Esophagus muscularis mucosa (tissue), 4 donors: ENCODE results near the gene SNX11. TPM values are rescaled to one million over a fixed set of nuclear protein-coding genes. Genes with fewer than 3 reads are reported as not detected.
A peak's percentile ranks its signal among the peaks of the same experiment; 100 is the strongest.

Experiments
- DNase-seq: peaks from one replicate; pipeline ENCODE4 v3.0.0-alpha.2; 2017; ENCODE audit errors: extremely low spot score
- H3K27ac ChIP-seq, 4 donors: fragments of 200-600 bp; sonication (generic); replicated peaks in 1 of 4; 1 replicate in 3 of 4; 2 replicates in 1 of 4; pipeline ENCODE4 v1.5.1; 2016 to 2019; ENCODE audit warnings: mild to moderate bottlenecking in 1 of 4
- H3K27me3 ChIP-seq, 4 donors: fragments of 200-600 bp; sonication (generic); one replicate each; pipeline versions ENCODE4 v1.5.1 to v1.6.0; 2016 to 2019
- H3K36me3 ChIP-seq, 4 donors: fragments of 200-600 bp; sonication (generic); one replicate each; pipeline ENCODE4 v1.5.1; 2016 to 2019
- H3K4me1 ChIP-seq, 4 donors: fragments of 200-600 bp; sonication (generic); one replicate each; pipeline ENCODE4 v1.5.1; 2016 to 2019
- H3K4me3 ChIP-seq, 4 donors: fragments of 200-600 bp; sonication (generic); 1 replicate in 2 of 4; 2 replicates in 2 of 4; pipeline ENCODE4 v1.5.1; 2016 to 2019; ENCODE audit warnings: mild to moderate bottlenecking in 4 of 4, moderate library complexity in 1 of 4
- H3K9me3 ChIP-seq, 4 donors: fragments of 200-600 bp; sonication (generic); 1 replicate in 3 of 4; 2 replicates in 1 of 4; pipeline ENCODE4 v1.5.1; 2016 to 2019
- CTCF ChIP-seq, 3 experiments: fragments of 200-600 bp in 2 of 3; fragments of 450-650 bp in 1 of 3; sonication (generic) in 2 of 3; IDR thresholded peaks; one replicate each; pipeline ENCODE4 v1.5.1; 2017 to 2019; ENCODE audit warnings: antibody characterized with exemption in 3 of 3, mild to moderate bottlenecking in 2 of 3, moderate library complexity in 1 of 3
- EP300 ChIP-seq: sonication (generic); formaldehyde crosslinking; IDR thresholded peaks from one replicate; pipeline ENCODE4 v1.6.1; 2017; ENCODE audit warnings: antibody characterized with exemption
- POLR2A ChIP-seq: fragments of 450-650 bp; IDR thresholded peaks from one replicate; pipeline ENCODE4 v1.6.1; 2017; ENCODE audit warnings: antibody characterized with exemption, moderate library complexity, mild to moderate bottlenecking, low read depth
- POLR2AphosphoS5 ChIP-seq, 2 donors: sonication (generic); formaldehyde crosslinking; IDR thresholded peaks; one replicate each; pipeline ENCODE4 v1.6.1; 2017; ENCODE audit warnings: antibody characterized with exemption in 2 of 2
- WGBS: methylation state at CpG from one replicate; pipeline ENCODE4 v1.1.5; 2018; 5-methylcytosine and 5-hydroxymethylcytosine counted together
- intact Hi-C: fragments of 100-400 bp; cut with DNase I; formaldehyde crosslinking; loops from one replicate; pipeline ENCODE4 v1.15.1; 2023
- total RNA-seq, 4 donors: library from RNA; depleted of rRNA; stranded (reverse); fragments of >200 nt; gene quantifications; one replicate each; pipeline versions ENCODE4 v1.1.0 to v1.2.1, GENCODE V29; 2016

Gene SNX11
- total RNA-seq, 4 donors from 2014 or later: 16.1 to 22.0 (median 20.3) TPM

- peaks cover 0 to 8% (median 0%) of the 10 kb centered on the region in 4 donors for H3K27me3 ChIP-seq
- no peak overlapping the region for H3K4me3 ChIP-seq
- 52% methylated on average over 5 of the region's 5 CpGs for WGBS
- no peak for DNase-seq
- no peaks in the 10 kb centered on the region for H3K9me3 ChIP-seq
- no peak overlapping the region for H3K27ac ChIP-seq
- TF ChIP-seq CTCF (IDR thresholded peaks at IDR 0.05) (no peak), POLR2AphosphoS5 (IDR thresholded peaks at IDR 0.05) (no peak), EP300 (no peak), POLR2A (no peak)
- intact Hi-C loops: loop anchor here (5.0 kb wide), 1 partner anchor 53 kb away; no protein-coding TSS in a partner anchor
- H3K36me3 ChIP-seq: peaks cover 0 to 24% (median 11%) of the 10 kb centered on the region in 4 donors
- peaks cover 0 to 5% (median 3%) of the 10 kb centered on the region in 4 donors for H3K4me1 ChIP-seq
Observed at GRCh38 chr17:48129981-48130380, 22.4 kb downstream of the SNX11 start.

- Histone ChIP-seq H3K4me1 (peaks cover 0 to 5% (median 3%) of the 10 kb centered on the region in 4 donors), H3K27me3 (peaks cover 0 to 8% (median 0%) of the 10 kb centered on the region in 4 donors), H3K4me3 (no peak overlapping the region), H3K36me3 (peaks cover 0 to 11% (median 3%) of the 10 kb centered on the region in 4 donors), H3K9me3 (no peaks in the 10 kb centered on the region), H3K27ac (no peak overlapping the region)
- no peak for TF ChIP-seq POLR2AphosphoS5 (IDR thresholded peaks at IDR 0.05)
- no peak for TF ChIP-seq POLR2A
- TF ChIP-seq EP300: no peak
- TF ChIP-seq CTCF (IDR thresholded peaks at IDR 0.05): peak; percentile 80 to 88 (median 84)
- intact Hi-C loops: no loop called here
- no peak for DNase-seq
- WGBS: 43% methylated on average over 4 of the region's 4 CpGs
Observed at GRCh38 chr17:48131216-48131824, 23.8 kb downstream of the SNX11 start.

DNA sequence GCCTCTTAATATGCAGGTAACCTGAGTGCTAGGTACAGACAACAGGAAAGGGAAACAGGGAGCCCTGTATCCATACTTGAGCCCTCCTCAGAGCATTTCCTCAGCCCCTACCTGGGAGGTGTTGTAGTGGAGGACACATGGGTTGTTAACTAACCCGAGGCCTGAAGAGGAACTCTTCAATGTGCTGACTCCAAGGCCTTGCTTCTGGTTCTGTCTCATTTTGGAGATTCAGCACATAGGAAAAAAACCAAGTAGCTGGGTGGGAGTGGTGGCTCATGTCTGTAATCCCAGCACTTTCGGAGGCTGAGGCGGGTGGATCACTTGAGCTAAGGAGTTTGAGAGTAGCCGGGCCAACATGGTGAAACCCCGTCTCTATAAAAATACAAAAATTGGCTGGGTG, 24.8 kb downstream of the SNX11 start:
- intact Hi-C loops: loop anchor here (2.0 kb wide), 1 partner anchor 108 kb away; no protein-coding TSS in a partner anchor
- TF ChIP-seq CTCF (IDR thresholded peaks at IDR 0.05) (no peak), EP300 (no peak), POLR2AphosphoS5 (IDR thresholded peaks at IDR 0.05) (no peak), POLR2A (no peak)
- Histone ChIP-seq H3K27ac (no peak overlapping the region), H3K27me3 (peaks cover 0 to 8% (median 0%) of the 10 kb centered on the region in 4 donors), H3K36me3 (peaks cover 0 to 1% (median 0%) of the 10 kb centered on the region in 4 donors), H3K4me3 (no peak overlapping the region), H3K4me1 (peaks cover 0 to 5% (median 3%) of the 10 kb centered on the region in 4 donors), H3K9me3 (no peaks in the 10 kb centered on the region)
- WGBS: 84% methylated on average over 5 of the region's 5 CpGs
- DNase-seq: no peak

DNA sequence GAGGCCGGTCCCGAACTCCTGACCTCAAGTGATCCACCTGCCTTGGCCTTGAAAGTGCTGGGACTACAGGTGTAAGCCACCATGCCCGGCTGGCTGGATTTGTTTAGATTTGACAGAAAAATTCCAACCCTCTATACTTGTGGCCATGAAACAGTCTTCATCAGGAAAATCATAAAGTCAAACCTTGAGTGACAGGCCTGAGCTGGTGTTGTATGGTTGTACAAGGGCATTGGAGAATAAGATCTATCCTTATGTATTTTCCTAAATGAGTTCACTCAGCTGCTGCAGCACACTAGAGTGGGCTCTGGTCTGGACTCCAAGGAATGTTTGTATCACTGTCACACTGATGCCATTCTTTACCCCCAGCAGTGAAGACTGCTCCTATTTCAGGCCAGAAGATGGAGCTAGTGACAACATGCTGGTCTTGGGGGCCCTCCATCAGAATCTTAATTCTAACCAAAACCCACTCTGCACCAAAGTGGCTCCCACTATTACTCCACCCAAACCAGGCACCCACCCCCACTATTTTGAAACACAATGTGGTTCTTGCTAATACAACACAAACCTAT, 27.4 kb downstream of the SNX11 start:
- no peak overlapping the region for H3K4me3 ChIP-seq
- no peak for DNase-seq
- no peaks in the 10 kb centered on the region for H3K36me3 ChIP-seq
- 86% methylated on average over 3 of the region's 3 CpGs for WGBS
- H3K4me1 ChIP-seq: peaks cover 0 to 5% (median 3%) of the 10 kb centered on the region in 4 donors
- intact Hi-C loops: no loop called here
- H3K27me3 ChIP-seq: peaks cover 0 to 8% (median 0%) of the 10 kb centered on the region in 4 donors
- TF ChIP-seq POLR2AphosphoS5 (IDR thresholded peaks at IDR 0.05) (no peak), POLR2A (no peak), EP300 (no peak), CTCF (IDR thresholded peaks at IDR 0.05) (no peak)
- H3K9me3 ChIP-seq: no peaks in the 10 kb centered on the region
- no peak overlapping the region for H3K27ac ChIP-seq
